ENCODE data around the gene HMGN4. TPM values are rescaled to one million over a fixed set of nuclear protein-coding genes. Genes with fewer than 3 reads are reported as not detected.
"Not testable (repeated sequence)": the region's sequence is repeated elsewhere in the genome, so short reads cannot be mapped to it uniquely, and the experiment has no call there.

Gene HMGN4
- 100 to 1,000 TPM; 127 to 198 (median 172) TPM for polyA plus RNA-seq (ENCODE audit: low read depth in 6 of 6)

DNA sequence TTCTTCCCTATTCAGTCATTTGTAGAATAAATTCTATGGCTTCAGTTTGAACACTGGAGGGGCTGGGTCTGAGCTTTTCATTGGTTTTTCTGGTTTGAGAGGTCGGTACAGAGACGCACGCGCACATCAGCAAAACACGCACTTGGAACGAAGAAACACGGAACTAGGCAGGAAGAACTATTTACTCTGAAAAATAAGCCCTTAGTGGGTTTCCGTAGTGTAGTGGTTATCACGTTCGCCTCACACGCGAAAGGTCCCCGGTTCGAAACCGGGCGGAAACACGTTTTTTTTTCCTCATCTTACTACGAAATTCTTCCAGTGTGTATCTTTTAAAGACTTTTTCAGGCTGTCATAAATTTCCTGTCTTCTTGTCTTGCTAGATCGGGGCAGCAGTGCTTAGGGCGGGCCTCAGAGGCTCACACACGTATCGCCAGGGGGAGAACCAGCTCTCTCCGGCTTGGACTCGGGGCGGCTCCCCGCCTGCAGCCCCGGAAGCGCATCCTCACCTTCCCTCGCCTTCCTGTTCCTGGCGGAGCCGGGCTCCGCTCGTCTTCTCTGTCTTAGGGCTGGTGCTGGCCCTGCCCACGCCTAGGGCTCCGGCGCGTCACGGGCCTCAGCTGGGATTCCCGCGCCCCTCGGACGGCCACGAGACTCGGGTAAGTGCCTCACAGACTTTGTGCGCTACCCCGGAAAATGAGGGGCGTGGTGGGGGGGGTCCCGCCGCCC is at the start of gene HMGN4:
Gene HMGN4 (plus strand): TSS at position 521 of the 726 bp plus-strand sequence. CDS start 6,841 bp downstream, outside the sequence.
- peaks cover 0 to 8% (median 5%) of the 10 kb centered on the region in 3 donors for H3K27me3 Mint-ChIP-seq
- ATAC-seq (ENCODE audit: low read depth in 2 of 2), result peak; percentile 60 to 66
- DNase-seq, result peak; percentile 93
- H3K4me3 Mint-ChIP-seq, result peak within 1 kb of the TSS; percentile 92 to 99 (median 96)
- peaks cover 0 to 5% (median 0%) of the 10 kb centered on the region in 7 donors for H3K9me3 Mint-ChIP-seq
- peaks cover 48 to 62% (median 54%) of the 10 kb centered on the region in 3 donors for H3K4me1 Mint-ChIP-seq
- H3K27ac Mint-ChIP-seq, result peak within 1 kb of the TSS; percentile 97 to 100 (median 98)
- H3K36me3 Mint-ChIP-seq, result peaks cover 3 to 19% of the 10 kb centered on the region in 2 donors

DNA sequence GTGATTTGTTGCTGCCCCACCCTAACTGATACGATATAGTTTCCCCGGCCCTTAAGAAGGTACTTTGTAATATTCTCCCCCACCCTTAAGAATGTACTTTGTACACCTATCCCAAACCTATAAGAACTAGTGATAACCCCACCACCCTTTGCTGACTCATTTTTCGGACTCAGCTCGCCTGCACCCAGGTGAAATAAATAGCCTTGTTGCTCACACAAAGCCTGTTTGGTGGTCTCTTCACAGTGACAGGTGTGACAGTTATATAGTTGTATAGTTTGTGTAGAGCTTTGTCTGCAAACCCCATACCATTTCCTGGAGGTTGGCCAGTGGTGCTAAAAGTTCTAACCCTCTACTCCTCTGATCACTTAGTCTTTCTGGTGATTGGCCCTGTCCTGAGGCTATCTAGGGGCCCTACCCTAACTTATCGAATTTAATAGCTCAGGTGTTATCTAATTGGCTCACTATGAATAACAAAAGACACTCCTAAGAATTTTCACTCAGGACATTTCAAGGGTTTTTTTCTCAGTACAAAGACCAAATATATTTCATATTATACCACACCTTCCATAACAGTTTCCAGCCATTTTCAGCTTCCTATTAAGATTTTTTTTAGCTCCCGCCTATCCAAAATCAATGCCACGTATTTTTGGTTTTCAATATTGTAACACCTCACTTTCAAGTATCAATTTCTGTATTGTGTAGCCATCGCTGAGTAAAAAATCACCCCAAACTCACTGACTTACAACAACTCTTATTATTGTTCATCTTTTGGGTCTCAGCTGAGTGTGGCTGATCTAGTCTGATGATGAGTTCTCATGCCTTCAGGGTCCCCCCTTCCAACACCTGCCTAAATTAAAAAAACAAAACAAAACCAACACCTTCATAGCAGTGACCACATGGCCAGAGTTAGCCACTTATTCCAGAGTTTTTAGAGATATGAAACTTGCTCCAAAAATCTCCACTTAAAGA is 47.9 kb upstream of the HMGN4 start:
- H3K4me3 Mint-ChIP-seq, result no peak overlapping the region
- DNase-seq (no peak), ATAC-seq (ENCODE audit: low read depth in 2 of 2) (no peak)
- peaks cover 8 to 10% of the 10 kb centered on the region in 2 donors for H3K36me3 Mint-ChIP-seq
- no peak overlapping the region for H3K27ac Mint-ChIP-seq
- H3K4me1 Mint-ChIP-seq, result peaks cover 0 to 3% (median 0%) of the 10 kb centered on the region in 3 donors
- H3K9me3 Mint-ChIP-seq, result peaks cover 4 to 17% (median 9%) of the 10 kb centered on the region in 7 donors
- H3K27me3 Mint-ChIP-seq, result peaks cover 0 to 15% (median 15%) of the 10 kb centered on the region in 3 donors

DNA sequence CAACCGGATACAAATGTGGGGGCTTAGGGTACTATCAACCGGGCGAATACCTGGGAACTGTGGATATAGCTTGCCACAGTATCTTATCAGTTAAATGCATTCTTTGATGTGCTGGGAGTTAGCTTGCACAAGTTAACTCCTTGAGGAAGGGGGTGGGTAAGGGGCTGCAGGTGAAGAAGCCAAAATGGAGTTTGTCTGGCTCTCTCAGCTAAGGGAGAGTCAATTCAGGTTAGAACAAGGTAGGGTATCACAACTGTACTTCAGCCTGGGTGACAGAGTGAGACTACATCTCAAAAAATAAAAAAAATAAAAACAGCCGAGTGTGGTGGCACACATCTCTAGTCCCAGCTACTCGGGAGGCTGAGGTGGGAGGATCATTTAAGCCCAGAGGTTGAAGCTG is 46.6 kb upstream of the HMGN4 start:
- Mint-ChIP-seq H3K9me3 (peaks cover 4 to 14% (median 9%) of the 10 kb centered on the region in 7 donors), H3K27me3 (peaks cover 0 to 20% (median 16%) of the 10 kb centered on the region in 3 donors), H3K27ac (no peak overlapping the region), H3K4me1 (peaks cover 0 to 3% (median 0%) of the 10 kb centered on the region in 3 donors), H3K4me3 (no peak overlapping the region), H3K36me3 (peaks cover 8 to 10% of the 10 kb centered on the region in 2 donors)
- no peak for DNase-seq
- no peak for ATAC-seq (ENCODE audit: low read depth in 2 of 2)

DNA sequence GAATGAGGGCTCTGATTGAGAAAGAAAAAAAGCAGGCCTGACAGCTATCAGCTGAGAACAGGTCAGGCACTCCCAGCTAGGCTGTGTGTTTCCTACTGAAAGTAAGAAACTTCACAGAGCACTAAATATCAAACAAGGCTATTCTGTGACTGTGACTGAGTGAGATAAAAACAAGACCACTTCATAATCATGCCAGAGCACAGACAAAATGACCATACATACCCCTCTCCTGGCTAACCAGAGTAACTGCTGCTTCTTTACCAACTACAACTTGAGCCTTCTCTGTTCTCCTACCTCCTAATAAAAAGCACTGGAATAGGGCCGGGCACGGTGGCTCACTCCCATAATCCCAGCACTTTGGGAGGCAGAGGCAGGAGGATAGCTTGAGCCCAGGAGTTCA is 44.9 kb upstream of the HMGN4 start:
- H3K4me3 Mint-ChIP-seq, result no peak overlapping the region
- H3K9me3 Mint-ChIP-seq, result no peaks in the 10 kb centered on the region
- ATAC-seq (ENCODE audit: low read depth in 2 of 2) (peak; percentile 59 to 62), DNase-seq (no peak)
- peaks cover 0 to 20% (median 16%) of the 10 kb centered on the region in 3 donors for H3K27me3 Mint-ChIP-seq
- no peaks in the 10 kb centered on the region for H3K36me3 Mint-ChIP-seq
- no peak overlapping the region for H3K27ac Mint-ChIP-seq
- H3K4me1 Mint-ChIP-seq, result peaks cover 7 to 8% (median 8%) of the 10 kb centered on the region in 3 donors

DNA sequence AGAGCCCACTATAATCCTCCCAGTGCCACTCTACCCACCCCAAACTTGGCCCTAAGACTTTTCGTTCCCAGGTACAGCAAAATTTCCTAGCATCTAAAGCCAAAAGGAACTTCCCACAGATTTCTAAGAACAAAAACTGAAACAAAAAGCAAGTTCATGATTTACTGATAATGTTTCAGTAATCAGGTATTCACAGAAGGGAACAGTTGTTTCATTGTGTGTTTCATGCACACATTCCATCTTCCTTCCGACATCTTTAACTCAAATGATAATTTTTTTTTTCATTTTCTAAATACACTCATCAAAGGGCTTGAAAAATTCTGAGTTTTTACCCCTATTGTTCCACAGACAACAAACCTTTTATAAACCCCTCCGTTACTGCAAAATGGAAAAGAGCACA is 44.0 kb upstream of the HMGN4 start:
- no peak for DNase-seq
- H3K9me3 Mint-ChIP-seq, result no peaks in the 10 kb centered on the region
- peaks cover 7 to 8% (median 8%) of the 10 kb centered on the region in 3 donors for H3K4me1 Mint-ChIP-seq
- no peak for ATAC-seq (ENCODE audit: low read depth in 2 of 2)
- peaks cover 0 to 20% (median 16%) of the 10 kb centered on the region in 3 donors for H3K27me3 Mint-ChIP-seq
- H3K4me3 Mint-ChIP-seq, result no peak overlapping the region
- peak overlapping the region in 1 of 6 donors; percentile 51 for H3K27ac Mint-ChIP-seq
- no peaks in the 10 kb centered on the region for H3K36me3 Mint-ChIP-seq

DNA sequence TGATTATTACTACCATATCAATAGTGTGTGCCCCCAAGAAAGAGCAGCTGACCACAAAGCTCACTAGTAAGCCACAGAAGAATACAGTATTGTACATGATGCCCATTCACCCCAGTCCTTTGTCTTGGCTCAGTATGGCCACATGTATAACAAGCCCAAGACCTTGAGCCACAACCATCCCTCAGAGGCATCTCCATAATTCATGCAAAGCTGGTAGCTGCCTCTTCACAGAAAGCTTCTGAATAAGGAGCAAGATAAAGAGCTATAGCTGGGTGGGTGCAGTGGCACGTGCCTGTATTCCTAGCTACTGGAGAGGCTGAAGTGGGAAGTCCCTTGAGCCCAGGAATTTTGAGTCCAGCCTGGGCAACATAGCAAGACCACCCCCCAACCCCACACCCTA is 42.9 kb upstream of the HMGN4 start:
- H3K27ac Mint-ChIP-seq, result no peak overlapping the region
- no peak overlapping the region for H3K4me3 Mint-ChIP-seq
- no peak for DNase-seq
- no peaks in the 10 kb centered on the region for H3K36me3 Mint-ChIP-seq
- H3K4me1 Mint-ChIP-seq, result peaks cover 7 to 8% (median 8%) of the 10 kb centered on the region in 3 donors
- peaks cover 0 to 20% (median 16%) of the 10 kb centered on the region in 3 donors for H3K27me3 Mint-ChIP-seq
- ATAC-seq (ENCODE audit: low read depth in 2 of 2), result no peak
- H3K9me3 Mint-ChIP-seq, result no peaks in the 10 kb centered on the region

DNA sequence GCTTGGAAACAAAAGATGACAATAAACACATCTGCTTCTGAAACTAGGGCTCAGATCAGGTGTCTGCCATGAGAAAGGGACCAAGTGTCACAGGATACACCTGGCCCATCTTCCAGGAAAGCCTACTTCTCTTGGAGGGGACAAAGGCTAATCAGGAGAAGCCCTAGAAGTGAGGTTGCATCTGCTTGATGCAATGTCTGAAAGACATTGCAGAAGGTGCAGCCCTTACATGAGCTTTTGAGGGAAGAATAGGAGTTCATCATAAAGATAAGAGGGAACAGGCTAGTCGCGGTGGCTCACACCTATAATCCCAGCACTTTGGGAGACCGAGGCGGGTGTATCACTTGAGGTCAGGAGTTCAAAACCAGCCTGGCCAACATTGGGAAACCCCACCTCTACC is 40.6 kb upstream of the HMGN4 start:
- Mint-ChIP-seq H3K4me3 (no peak overlapping the region), H3K27ac (no peak overlapping the region)
- ATAC-seq (ENCODE audit: low read depth in 2 of 2), result no peak

DNA sequence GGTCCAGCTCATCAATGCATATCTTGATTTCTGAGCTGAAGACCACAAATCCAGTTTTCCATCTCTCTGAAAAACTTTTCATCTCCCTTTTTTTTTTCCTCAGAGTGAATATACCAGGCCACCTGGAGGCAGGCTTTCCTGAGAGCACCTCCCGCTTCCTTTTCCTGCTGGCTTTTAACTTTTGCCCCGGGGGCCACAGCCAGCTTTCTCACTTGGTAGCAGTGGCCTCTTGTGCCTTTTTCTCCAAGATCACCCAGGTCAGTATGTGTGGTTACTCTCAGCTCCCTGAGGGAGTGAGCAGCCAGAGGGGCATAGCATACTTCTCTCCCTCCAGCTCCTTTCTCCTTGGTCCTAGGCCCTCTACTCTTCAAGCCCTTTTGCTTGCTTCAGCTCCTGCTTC is 38.1 kb upstream of the HMGN4 start, which contains the start of gene BTN1A1:
Gene BTN1A1 (plus strand): TSS at position 202 of the 400 bp plus-strand sequence. CDS start 984 bp downstream, outside the sequence.
- Mint-ChIP-seq H3K9me3 (no peaks in the 10 kb centered on the region), H3K4me1 (peaks cover 17 to 21% (median 20%) of the 10 kb centered on the region in 3 donors), H3K27ac (peak within 1 kb of the TSS in 2 of 6 donors; percentile 34 to 76), H3K36me3 (no peaks in the 10 kb centered on the region), H3K27me3 (peaks cover 2 to 28% (median 11%) of the 10 kb centered on the region in 3 donors), H3K4me3 (peak within 1 kb of the TSS in 7 of 8 donors; percentile 12 to 92 (median 81))
- no peak for DNase-seq
- no peak for ATAC-seq (ENCODE audit: low read depth in 2 of 2)

More for the DNA sequence above, 40.6 kb upstream of the HMGN4 start:
- peaks cover 6 to 30% (median 16%) of the 10 kb centered on the region in 3 donors for H3K27me3 Mint-ChIP-seq
- no peaks in the 10 kb centered on the region for H3K9me3 Mint-ChIP-seq
- no peak for DNase-seq
- no peaks in the 10 kb centered on the region for H3K36me3 Mint-ChIP-seq
- H3K4me1 Mint-ChIP-seq, result peaks cover 19 to 21% (median 20%) of the 10 kb centered on the region in 3 donors

DNA sequence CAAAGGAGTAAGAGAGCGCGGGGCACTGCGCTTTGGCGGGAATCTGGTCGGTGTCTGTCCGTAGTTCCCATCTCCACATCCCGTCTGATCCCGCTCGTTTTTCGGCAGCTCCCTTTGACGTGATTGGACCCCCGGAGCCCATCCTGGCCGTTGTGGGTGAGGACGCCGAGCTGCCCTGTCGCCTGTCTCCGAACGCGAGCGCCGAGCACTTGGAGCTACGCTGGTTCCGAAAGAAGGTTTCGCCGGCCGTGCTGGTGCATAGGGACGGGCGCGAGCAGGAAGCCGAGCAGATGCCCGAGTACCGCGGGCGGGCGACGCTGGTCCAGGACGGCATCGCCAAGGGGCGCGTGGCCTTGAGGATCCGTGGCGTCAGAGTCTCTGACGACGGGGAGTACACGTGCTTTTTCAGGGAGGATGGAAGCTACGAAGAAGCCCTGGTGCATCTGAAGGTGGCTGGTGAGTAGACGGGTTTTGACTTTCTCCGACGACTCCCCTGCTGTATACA is 36.6 kb upstream of the HMGN4 start:
- H3K9me3 Mint-ChIP-seq, result no peaks in the 10 kb centered on the region
- peaks cover 20 to 21% (median 21%) of the 10 kb centered on the region in 3 donors for H3K4me1 Mint-ChIP-seq
- H3K4me3 Mint-ChIP-seq, result peak overlapping the region; percentile 81 to 93 (median 90)
- peak overlapping the region in 4 of 6 donors; percentile 21 to 57 (median 49) for H3K27ac Mint-ChIP-seq
- peaks cover 0 to 27% (median 11%) of the 10 kb centered on the region in 3 donors for H3K27me3 Mint-ChIP-seq
- DNase-seq, result peak; percentile 47
- peak; percentile 76 to 77 for ATAC-seq (ENCODE audit: low read depth in 2 of 2)
- H3K36me3 Mint-ChIP-seq, result no peaks in the 10 kb centered on the region

DNA sequence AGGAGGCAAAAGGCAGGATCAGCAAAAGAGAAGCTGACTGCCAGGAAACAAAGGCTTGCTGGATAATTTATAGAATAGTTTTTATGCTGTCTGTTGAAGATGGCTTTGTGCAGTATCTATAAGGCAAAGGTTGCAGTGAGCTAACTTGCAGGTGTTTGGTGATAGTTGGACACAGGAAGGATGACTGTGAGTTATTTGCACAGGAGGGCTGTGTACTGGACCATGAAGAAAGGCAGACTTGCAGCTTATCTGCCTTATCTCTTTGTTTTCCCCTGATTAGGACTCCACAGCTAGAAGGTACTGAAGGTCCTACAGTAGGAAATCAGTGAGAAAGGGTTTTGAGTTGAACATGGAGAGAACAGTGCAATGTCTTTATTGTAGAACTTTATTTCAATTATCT is 36.0 kb upstream of the HMGN4 start:
- peaks cover 0 to 27% (median 11%) of the 10 kb centered on the region in 3 donors for H3K27me3 Mint-ChIP-seq
- DNase-seq (no peak), ATAC-seq (ENCODE audit: low read depth in 2 of 2) (peak; percentile 75 to 83)
- H3K9me3 Mint-ChIP-seq, result no peaks in the 10 kb centered on the region
- no peaks in the 10 kb centered on the region for H3K36me3 Mint-ChIP-seq
- H3K4me1 Mint-ChIP-seq, result peaks cover 19% of the 10 kb centered on the region in 3 donors
- peak overlapping the region in 2 of 6 donors; percentile 49 to 54 for H3K27ac Mint-ChIP-seq
- H3K4me3 Mint-ChIP-seq, result peak overlapping the region; percentile 81 to 93 (median 90)

DNA sequence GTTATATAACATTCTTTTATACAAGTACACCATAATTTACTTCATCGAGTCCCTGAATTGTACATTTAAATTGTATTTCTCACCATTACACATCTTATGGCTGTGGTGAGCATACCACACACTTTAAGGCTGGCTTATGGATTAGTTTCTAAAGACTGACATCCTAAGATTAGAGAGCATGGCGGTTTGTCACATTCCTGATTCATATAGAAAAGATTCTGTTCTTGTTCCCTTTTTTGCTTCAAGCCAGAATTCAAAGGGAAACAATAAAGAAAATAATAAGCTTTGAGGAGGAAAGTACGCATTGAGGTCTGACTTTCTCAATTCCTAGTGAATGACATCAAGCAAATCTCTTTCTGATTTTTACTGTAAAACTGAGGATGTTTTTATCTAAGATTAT is 35.5 kb upstream of the HMGN4 start:
- Mint-ChIP-seq H3K4me3 (peak overlapping the region in 2 of 8 donors; percentile 81), H3K36me3 (no peaks in the 10 kb centered on the region), H3K27me3 (peaks cover 0 to 27% (median 12%) of the 10 kb centered on the region in 3 donors), H3K27ac (no peak overlapping the region), H3K4me1 (peaks cover 14 to 15% (median 14%) of the 10 kb centered on the region in 3 donors), H3K9me3 (no peaks in the 10 kb centered on the region)
- DNase-seq, result no peak
- ATAC-seq (ENCODE audit: low read depth in 2 of 2), result no peak

GRCh38 chr6:26507658-26508057 is 30.5 kb upstream of the HMGN4 start:
- H3K36me3 Mint-ChIP-seq, result no peaks in the 10 kb centered on the region
- H3K9me3 Mint-ChIP-seq, result no peaks in the 10 kb centered on the region
- peaks cover 0 to 4% (median 0%) of the 10 kb centered on the region in 3 donors for H3K4me1 Mint-ChIP-seq
- no peak overlapping the region for H3K27ac Mint-ChIP-seq
- H3K4me3 Mint-ChIP-seq, result no peak overlapping the region
- no peak for DNase-seq
- ATAC-seq (ENCODE audit: low read depth in 2 of 2), result no peak
- peaks cover 0 to 23% (median 8%) of the 10 kb centered on the region in 3 donors for H3K27me3 Mint-ChIP-seq

DNA sequence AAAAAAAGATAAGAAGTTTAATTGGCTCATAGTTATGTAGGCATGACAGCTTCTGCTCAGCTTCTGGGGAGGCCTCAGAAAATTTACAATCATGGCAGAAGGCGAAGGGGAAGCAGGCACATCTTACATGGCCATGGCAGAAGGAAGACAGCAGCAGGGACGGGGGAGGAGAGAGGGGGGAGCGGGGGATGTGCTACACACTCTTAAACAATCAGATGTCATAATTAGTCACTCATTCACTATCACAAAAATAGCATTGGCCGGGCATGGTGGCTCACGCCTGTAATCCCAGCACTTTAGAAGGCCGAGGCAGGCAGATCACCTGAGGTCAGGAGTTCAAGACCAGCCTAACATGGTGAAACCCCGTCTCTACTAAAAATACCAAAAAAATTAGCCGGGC is 27.1 kb upstream of the HMGN4 start:
- not testable (repeated sequence) for H3K4me1 Mint-ChIP-seq; H3K36me3 Mint-ChIP-seq; H3K27ac Mint-ChIP-seq; H3K9me3 Mint-ChIP-seq; DNase-seq; H3K4me3 Mint-ChIP-seq; ATAC-seq (ENCODE audit: low read depth in 2 of 2)
- peaks cover 0 to 11% (median 3%) of the 10 kb centered on the region in 3 donors for H3K27me3 Mint-ChIP-seq

Measured in naive B cell (primary cell).